Measurements from ENCODE around the gene KCNIP4.

GRCh38 chr4:20682853-20683252 is 1265.7 kb downstream of the KCNIP4 start:
- TF ChIP-seq POLR2AphosphoS5 (IDR thresholded peaks at IDR 0.05; ENCODE audit: low read depth, low read length) (no peak), ATF2 (IDR thresholded peaks at IDR 0.05; ENCODE audit: low read length) (no peak), CTCF (IDR thresholded peaks at IDR 0.05; ENCODE audit: control extremely low read depth in 1 of 3, insufficient read depth in 1 of 3, low read depth in 1 of 3, low read length in 3 of 3) (no peak), SUZ12 (IDR thresholded peaks at IDR 0.05; ENCODE audit: low read length) (no peak), EGR1 (IDR thresholded peaks at IDR 0.05; ENCODE audit: borderline replicate concordance, low read depth, low read length) (no peak), ATF3 (IDR thresholded peaks at IDR 0.05; ENCODE audit: insufficient read depth, low read depth, low read length) (no peak), TCF12 (IDR thresholded peaks at IDR 0.05; ENCODE audit: low read depth, low read length) (no peak), RXRA (IDR thresholded peaks at IDR 0.05; ENCODE audit: insufficient read depth, low read depth, low read length) (no peak), POLR2A (IDR thresholded peaks at IDR 0.05; ENCODE audit: control extremely low read depth in 1 of 2, low read depth in 2 of 2, low read length in 2 of 2) (no peak)

Measured in H1 (cell line).